ENCODE measurements around the gene NOS1AP.

NOS1AP gene

GRCh38 chr1:162088281-162088969 lies 18.9 kb downstream of the NOS1AP start:
- Mint-ChIP-seq H3K4me1 (ENCODE audit: low read depth) (no peaks in the 10 kb centered on the region), H3K4me3 (no peak overlapping the region), H3K36me3 (ENCODE audit: low read depth) (no peaks in the 10 kb centered on the region), H3K9me3 (peaks cover 4% of the 10 kb centered on the region), H3K27me3 (peaks cover 10% of the 10 kb centered on the region), H3K27ac (no peak overlapping the region)
- DNase-seq: no peak

DNA sequence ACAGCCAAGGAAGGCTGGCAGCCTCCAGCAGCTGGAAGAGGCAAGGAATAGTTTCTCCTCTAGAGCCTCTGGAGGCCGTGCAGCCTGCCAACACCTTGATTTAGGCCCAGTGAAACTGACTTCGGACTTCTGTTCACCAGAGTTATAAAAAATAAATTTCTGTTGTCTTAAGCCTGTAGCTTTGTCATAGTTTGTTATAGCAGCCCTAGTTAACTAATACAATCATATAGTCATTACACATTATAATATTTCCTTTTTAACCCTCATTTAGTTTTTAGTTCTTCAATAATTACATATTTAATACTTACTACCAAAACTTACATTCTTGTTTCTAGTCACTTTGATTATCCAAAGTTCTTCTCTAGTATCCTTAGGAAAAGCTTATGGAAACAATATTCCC lies 20.3 kb downstream of the NOS1AP start:
- Mint-ChIP-seq H3K4me1 (ENCODE audit: low read depth) (no peaks in the 10 kb centered on the region), H3K27ac (no peak overlapping the region), H3K9me3 (no peaks in the 10 kb centered on the region), H3K27me3 (peaks cover 6% of the 10 kb centered on the region), H3K4me3 (no peak overlapping the region), H3K36me3 (ENCODE audit: low read depth) (no peaks in the 10 kb centered on the region)
- DNase-seq: no peak

- no peaks in the 10 kb centered on the region for H3K36me3 Mint-ChIP-seq (ENCODE audit: low read depth)
- H3K27me3 Mint-ChIP-seq: peaks cover 2% of the 10 kb centered on the region
- no peak overlapping the region for H3K4me3 Mint-ChIP-seq
- no peak overlapping the region for H3K27ac Mint-ChIP-seq
- no peaks in the 10 kb centered on the region for H3K9me3 Mint-ChIP-seq
- DNase-seq: no peak
- H3K4me1 Mint-ChIP-seq (ENCODE audit: low read depth): no peaks in the 10 kb centered on the region
Observed at GRCh38 chr1:162090378-162090777, 20.9 kb downstream of the NOS1AP start.

DNA sequence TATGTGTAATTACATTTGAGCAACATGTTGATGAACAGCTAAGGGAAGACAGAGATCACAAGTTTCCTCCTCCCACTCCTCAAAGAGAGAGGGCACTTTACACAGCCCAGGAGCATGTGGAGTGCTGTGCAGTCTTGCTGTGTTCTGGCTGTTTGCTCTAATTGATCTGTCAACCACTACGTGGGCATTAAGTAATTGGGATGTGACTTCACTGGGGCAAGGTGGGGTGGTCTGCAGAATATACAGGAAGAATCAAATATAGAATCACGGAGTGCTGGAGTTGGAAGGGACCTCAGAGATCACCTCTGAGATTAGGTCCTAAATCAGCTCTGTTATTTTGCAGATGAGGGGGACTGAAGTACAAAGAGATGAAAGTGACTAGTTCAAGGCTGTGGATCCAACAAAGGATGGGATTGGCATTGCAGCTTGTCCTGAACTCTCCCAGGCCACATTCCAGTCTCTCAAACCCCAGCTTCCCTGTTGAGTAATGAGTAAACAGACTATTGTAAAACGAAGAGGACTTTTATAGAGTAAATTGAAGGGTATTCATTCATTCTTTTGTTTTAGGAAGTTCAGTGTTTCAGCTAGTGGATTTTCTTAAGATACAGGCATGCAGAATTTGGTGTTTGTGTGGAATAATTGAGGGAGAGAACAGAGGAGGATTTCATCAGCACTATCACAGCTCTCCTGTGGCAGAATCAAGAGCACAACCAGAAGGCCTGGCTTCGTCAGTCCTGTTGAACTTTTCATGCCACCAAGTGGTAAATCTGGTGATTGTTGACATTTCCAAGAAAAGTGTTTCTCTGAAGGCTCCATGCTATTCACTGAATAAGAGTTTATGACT lies 22.4 kb downstream of the NOS1AP start:
- no peaks in the 10 kb centered on the region for H3K9me3 Mint-ChIP-seq
- no peaks in the 10 kb centered on the region for H3K36me3 Mint-ChIP-seq (ENCODE audit: low read depth)
- H3K27ac Mint-ChIP-seq: no peak overlapping the region
- H3K4me1 Mint-ChIP-seq (ENCODE audit: low read depth): no peaks in the 10 kb centered on the region
- no peak overlapping the region for H3K4me3 Mint-ChIP-seq
- no peak for DNase-seq
- no peaks in the 10 kb centered on the region for H3K27me3 Mint-ChIP-seq

DNA sequence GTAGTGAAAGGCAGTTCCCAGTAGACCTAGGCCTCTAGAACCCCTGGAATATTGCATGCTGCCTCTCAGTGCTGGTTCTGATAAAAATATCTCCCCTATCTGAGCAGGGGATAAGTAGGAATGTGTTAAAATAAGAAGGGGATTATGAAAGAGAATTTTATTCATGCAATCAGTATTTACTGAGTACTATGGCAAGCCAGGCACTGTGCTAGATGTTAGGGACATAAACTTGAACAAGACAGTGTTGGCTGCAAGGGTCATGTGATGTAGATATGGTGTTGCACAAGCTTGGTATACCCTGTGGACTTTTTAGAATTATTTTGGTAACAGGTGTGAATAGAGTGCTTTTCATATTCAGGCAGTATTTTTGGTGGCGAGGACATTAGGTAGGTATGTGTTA lies 23.6 kb downstream of the NOS1AP start:
- Mint-ChIP-seq H3K4me1 (ENCODE audit: low read depth) (no peaks in the 10 kb centered on the region), H3K36me3 (ENCODE audit: low read depth) (no peaks in the 10 kb centered on the region), H3K9me3 (no peaks in the 10 kb centered on the region), H3K27me3 (no peaks in the 10 kb centered on the region), H3K4me3 (no peak overlapping the region), H3K27ac (no peak overlapping the region)
- no peak for DNase-seq

GRCh38 chr1:162094271-162094670 lies 24.8 kb downstream of the NOS1AP start:
- H3K9me3 Mint-ChIP-seq: no peaks in the 10 kb centered on the region
- no peak for DNase-seq
- H3K4me3 Mint-ChIP-seq: no peak overlapping the region
- peaks cover 7% of the 10 kb centered on the region for H3K27me3 Mint-ChIP-seq
- H3K4me1 Mint-ChIP-seq (ENCODE audit: low read depth): no peaks in the 10 kb centered on the region
- H3K27ac Mint-ChIP-seq: no peak overlapping the region
- H3K36me3 Mint-ChIP-seq (ENCODE audit: low read depth): no peaks in the 10 kb centered on the region

DNA sequence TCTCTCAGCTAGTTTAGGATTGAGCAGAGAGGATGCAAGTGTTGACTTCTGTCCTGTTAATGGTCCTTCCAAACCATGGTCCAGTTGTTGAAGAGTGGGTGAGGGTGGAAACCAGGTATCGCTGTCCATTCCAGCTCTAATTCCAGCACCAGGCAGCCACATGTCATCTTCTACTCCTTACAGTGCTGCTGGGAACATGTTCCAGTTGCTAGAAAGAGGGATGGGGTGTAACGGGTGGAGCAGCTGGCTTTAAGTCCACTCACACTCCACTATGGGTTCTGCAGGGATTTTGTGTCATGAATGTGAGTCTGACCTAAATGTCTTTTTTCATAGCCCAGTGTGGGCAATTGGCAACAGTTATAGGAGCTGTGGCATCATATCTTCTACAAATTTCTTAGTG lies 25.2 kb downstream of the NOS1AP start:
- peaks cover 7% of the 10 kb centered on the region for H3K27me3 Mint-ChIP-seq
- no peaks in the 10 kb centered on the region for H3K36me3 Mint-ChIP-seq (ENCODE audit: low read depth)
- no peaks in the 10 kb centered on the region for H3K9me3 Mint-ChIP-seq
- H3K4me1 Mint-ChIP-seq (ENCODE audit: low read depth): no peaks in the 10 kb centered on the region
- no peak for DNase-seq
- H3K4me3 Mint-ChIP-seq: no peak overlapping the region
- no peak overlapping the region for H3K27ac Mint-ChIP-seq

DNA sequence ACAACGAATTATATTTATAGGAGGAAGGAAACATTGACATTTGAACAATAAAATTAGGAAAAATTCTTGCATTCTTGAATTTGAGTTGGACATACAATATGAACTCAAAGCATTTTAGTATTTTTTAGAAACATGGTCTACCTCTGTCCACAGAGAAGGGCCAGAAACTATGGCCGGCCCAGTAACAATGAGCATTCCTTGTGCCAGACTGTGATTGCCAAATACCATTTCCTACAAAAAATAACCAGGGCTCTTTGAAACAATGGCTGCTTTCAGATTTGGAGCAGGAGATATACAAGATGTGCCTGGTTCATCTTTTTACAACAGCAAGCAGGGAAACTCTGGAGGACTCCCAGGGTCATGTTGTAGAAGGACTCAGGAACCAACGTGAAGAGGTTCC lies 38.4 kb downstream of the NOS1AP start:
- Mint-ChIP-seq H3K4me1 (ENCODE audit: low read depth) (no peaks in the 10 kb centered on the region), H3K27ac (no peak overlapping the region), H3K4me3 (no peak overlapping the region), H3K27me3 (peaks cover 41% of the 10 kb centered on the region), H3K36me3 (ENCODE audit: low read depth) (no peaks in the 10 kb centered on the region), H3K9me3 (peaks cover 11% of the 10 kb centered on the region)
- no peak for DNase-seq

DNA sequence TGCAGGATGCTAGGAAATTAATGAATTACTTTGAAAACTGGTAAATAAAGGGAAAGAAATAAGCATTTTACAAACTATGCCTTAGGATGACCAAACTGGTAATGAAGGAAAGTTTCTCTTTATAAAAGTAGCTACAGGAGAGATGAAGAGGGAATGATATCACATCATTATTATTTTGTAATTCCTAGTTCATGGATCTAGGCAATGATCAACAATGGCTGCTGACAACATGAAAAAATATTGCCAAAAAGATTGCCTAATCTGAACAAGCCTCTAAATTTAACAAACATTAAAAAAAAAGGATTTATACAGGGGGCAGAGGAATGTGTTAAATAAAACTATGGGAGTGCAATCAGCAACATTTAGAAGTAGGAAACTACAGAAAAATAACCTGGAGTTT lies 38.9 kb downstream of the NOS1AP start:
- no peaks in the 10 kb centered on the region for H3K4me1 Mint-ChIP-seq (ENCODE audit: low read depth)
- no peak overlapping the region for H3K4me3 Mint-ChIP-seq
- peaks cover 6% of the 10 kb centered on the region for H3K9me3 Mint-ChIP-seq
- H3K36me3 Mint-ChIP-seq (ENCODE audit: low read depth): no peaks in the 10 kb centered on the region
- no peak for DNase-seq
- no peak overlapping the region for H3K27ac Mint-ChIP-seq
- H3K27me3 Mint-ChIP-seq: peaks cover 38% of the 10 kb centered on the region

GRCh38 chr1:162110910-162111309 lies 41.4 kb downstream of the NOS1AP start:
- Mint-ChIP-seq H3K27me3 (peaks cover 18% of the 10 kb centered on the region), H3K4me3 (no peak overlapping the region), H3K27ac (no peak overlapping the region), H3K36me3 (ENCODE audit: low read depth) (no peaks in the 10 kb centered on the region), H3K4me1 (ENCODE audit: low read depth) (peaks cover 1% of the 10 kb centered on the region), H3K9me3 (peaks cover 3% of the 10 kb centered on the region)
- DNase-seq: no peak

GRCh38 chr1:162111572-162111971 lies 42.1 kb downstream of the NOS1AP start:
- peaks cover 3% of the 10 kb centered on the region for H3K9me3 Mint-ChIP-seq
- no peak for DNase-seq
- peaks cover 1% of the 10 kb centered on the region for H3K4me1 Mint-ChIP-seq (ENCODE audit: low read depth)
- H3K4me3 Mint-ChIP-seq: no peak overlapping the region
- H3K36me3 Mint-ChIP-seq (ENCODE audit: low read depth): no peaks in the 10 kb centered on the region
- H3K27ac Mint-ChIP-seq: no peak overlapping the region
- H3K27me3 Mint-ChIP-seq: peaks cover 16% of the 10 kb centered on the region

- Mint-ChIP-seq H3K4me1 (ENCODE audit: low read depth) (peaks cover 1% of the 10 kb centered on the region), H3K27ac (no peak overlapping the region), H3K4me3 (no peak overlapping the region), H3K9me3 (no peaks in the 10 kb centered on the region), H3K27me3 (peaks cover 18% of the 10 kb centered on the region), H3K36me3 (ENCODE audit: low read depth) (no peaks in the 10 kb centered on the region)
- no peak for DNase-seq
Observed at GRCh38 chr1:162113419-162113818, 43.9 kb downstream of the NOS1AP start.

DNA sequence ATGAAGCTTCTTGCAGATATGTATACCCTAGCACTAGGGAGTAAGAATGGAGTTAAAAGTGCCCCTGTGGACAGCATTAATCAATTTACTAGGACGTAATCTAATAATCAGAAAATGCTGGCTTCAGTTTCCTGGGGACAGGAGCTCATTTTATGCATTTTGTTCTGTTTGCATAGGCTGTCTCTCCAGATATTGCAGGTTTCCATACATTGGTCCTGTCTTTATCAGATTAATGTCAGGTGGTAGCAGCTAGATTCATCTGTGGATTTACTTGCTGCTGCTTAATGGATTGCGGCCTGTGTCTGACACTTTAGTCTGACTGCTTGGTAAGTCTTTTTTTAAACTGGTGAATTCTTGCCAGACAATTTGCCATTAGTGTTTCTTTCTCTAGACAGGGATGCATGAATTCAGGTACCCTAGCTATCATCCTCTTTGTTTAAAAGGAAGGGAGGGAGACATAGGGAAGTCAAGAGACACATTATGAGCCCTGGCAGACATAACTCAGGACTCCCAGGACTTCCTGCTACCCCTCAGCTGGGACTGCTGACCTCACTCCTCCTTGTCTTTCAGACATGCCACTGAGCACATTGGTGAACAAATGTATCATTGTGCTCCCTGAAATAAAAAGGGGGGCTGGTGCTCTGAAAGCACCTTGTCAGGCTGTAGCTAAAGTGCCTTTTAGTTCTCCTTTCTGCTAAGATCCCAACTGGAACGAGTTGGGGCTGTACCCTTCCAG lies 47.7 kb downstream of the NOS1AP start:
- no peak for DNase-seq
- Mint-ChIP-seq H3K4me1 (ENCODE audit: low read depth) (peaks cover 1% of the 10 kb centered on the region), H3K36me3 (ENCODE audit: low read depth) (no peaks in the 10 kb centered on the region), H3K27ac (no peak overlapping the region), H3K27me3 (peaks cover 24% of the 10 kb centered on the region), H3K4me3 (no peak overlapping the region), H3K9me3 (no peaks in the 10 kb centered on the region)

DNA sequence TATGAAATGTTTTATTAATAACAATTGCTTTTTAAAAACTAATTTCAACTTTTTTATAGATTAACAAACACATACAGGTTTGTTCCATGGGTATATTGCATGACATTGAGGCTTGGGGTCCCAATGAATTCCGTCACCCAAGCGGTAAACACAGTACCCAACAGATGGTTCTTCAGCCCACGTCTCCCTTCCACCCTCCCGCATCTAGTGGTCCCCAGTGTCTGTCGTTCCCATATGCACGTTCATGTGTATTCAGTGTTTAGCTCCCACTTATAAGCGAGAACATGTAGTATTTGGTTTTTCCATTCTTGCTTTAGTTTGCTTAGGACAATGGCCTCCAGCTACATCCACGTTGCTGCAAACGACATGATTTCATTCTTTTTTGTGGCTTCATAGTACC lies 48.6 kb downstream of the NOS1AP start:
- no peak for DNase-seq
- Mint-ChIP-seq H3K36me3 (ENCODE audit: low read depth) (no peaks in the 10 kb centered on the region), H3K27ac (no peak overlapping the region), H3K9me3 (no peaks in the 10 kb centered on the region), H3K4me1 (ENCODE audit: low read depth) (peaks cover 1% of the 10 kb centered on the region), H3K4me3 (no peak overlapping the region), H3K27me3 (peaks cover 21% of the 10 kb centered on the region)

Measured in activated T-cell treated with anti-CD3 and anti-CD28 coated beads, Interleukin-2, amount 50 U/mL, for 24 hours (primary cell).